ENCODE data around the gene SMARCA2. TPM values are rescaled to one million over a fixed set of nuclear protein-coding genes. Genes with fewer than 3 reads are reported as not detected.
A peak's percentile ranks its signal among the peaks of the same experiment; 100 is the strongest.

The SMARCA2 gene
- total RNA-seq, 1 donor from 2014 or later, result 147 TPM

DNA sequence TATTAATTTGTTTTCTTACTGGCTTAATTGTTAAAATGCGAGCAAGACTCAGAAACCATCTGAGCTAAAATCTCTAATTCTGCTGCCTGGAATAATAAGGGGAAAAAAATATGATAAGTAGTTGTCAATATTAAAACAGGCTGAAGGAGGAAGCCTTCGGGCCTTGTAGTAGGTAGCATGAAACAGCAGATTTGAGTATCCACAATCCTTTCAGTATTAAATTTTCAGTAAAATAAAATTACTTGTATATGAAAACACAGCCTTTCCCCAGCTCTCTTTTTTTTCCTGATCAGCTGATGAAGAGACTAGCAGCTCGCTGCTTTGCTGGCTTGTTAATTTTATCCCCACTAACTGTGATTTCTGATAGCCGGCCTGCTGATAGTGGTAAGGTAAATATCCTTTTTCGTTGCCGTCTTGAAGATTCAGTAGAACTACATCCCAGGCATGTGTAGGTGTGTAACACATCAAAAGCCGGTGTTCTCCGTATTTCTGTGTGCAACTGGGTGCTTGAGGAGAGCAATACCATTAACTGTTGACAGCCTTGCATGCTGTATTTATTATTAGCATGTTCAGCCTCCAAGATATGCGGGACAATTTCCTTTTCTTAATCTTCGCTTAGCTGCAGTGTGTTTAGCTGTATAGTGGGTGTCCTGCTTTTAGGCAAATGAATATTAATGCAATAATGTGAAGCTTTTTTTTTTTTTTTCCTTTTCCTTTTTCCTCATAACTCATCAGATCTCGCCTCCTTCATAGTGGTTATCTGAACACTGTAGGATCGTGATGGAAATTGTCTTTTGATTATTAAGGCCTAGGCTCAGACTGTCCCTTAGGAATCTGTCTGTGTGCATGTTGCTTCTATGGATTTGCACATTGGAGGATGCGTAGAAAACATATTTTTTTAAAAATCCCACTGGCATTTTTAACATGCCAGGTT is 144.6 kb downstream of the SMARCA2 start:
- H3K36me3 ChIP-seq, result peaks cover 16% of the 10 kb centered on the region
- no peaks in the 10 kb centered on the region for H3K9me3 ChIP-seq
- peaks cover 36% of the 10 kb centered on the region for H3K4me1 ChIP-seq
- no peak for TF ChIP-seq CTCF (IDR thresholded peaks at IDR 0.05)
- no peak for DNase-seq
- H3K4me3 ChIP-seq, result peak overlapping the region; percentile 56
- intact Hi-C loops (cut with DNase I), result no loop called here
- H3K27ac ChIP-seq, result peak overlapping the region; percentile 77
- ATAC-seq, result peak in 1 of 2 donors; percentile 21
- no peaks in the 10 kb centered on the region for H3K27me3 ChIP-seq (ENCODE audit: low read depth)

- H3K4me1 ChIP-seq, result peaks cover 32% of the 10 kb centered on the region
- ATAC-seq, result no peak
Observed at GRCh38 chr9:2161661-2162060, 146.5 kb downstream of the SMARCA2 start.

DNA sequence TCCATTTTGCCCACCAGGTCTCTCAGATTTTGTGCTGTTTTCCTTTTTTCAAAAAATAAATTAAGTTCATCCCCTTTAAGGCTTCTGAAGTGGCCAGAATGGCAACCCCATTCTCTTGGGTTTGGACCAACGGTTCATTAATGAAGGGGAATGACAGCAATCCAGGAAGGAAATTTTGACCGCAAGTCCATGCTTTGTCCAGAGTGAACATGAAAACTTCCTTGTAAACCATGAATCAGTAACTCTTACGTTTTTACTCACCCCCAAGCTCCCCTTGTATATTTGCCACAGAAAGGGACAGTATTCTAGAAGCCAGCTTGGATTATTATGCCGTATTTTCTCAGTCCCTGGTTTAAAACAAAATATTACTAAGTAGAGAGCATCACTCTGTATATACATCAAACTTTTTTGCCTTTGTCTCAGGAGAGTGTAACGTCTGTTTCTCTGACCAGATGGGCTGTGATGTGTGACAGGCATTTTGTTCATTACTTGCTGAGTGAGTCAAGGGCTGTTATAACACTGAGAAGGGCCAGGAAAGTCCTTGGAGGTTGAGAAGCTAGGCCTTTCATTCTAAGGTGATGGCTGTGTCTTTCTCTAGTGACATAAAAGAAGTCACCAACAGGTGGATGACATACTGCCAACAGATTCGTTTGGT is 148.2 kb downstream of the SMARCA2 start:
- ATAC-seq (no peak), DNase-seq (no peak)
- peaks cover 27% of the 10 kb centered on the region for H3K36me3 ChIP-seq
- intact Hi-C loops (cut with DNase I), result no loop called here
- no peaks in the 10 kb centered on the region for H3K9me3 ChIP-seq
- H3K4me3 ChIP-seq, result no peak overlapping the region
- no peaks in the 10 kb centered on the region for H3K27me3 ChIP-seq (ENCODE audit: low read depth)
- no peak overlapping the region for H3K27ac ChIP-seq
- no peak for TF ChIP-seq CTCF (IDR thresholded peaks at IDR 0.05)
- H3K4me1 ChIP-seq, result peaks cover 20% of the 10 kb centered on the region

More at GRCh38 chr9:2161661-2162060, 146.5 kb downstream of the SMARCA2 start:
- no peak for TF ChIP-seq CTCF (IDR thresholded peaks at IDR 0.05)
- Histone ChIP-seq H3K27me3 (ENCODE audit: low read depth) (no peaks in the 10 kb centered on the region), H3K27ac (no peak overlapping the region), H3K36me3 (peaks cover 16% of the 10 kb centered on the region), H3K4me3 (no peak overlapping the region), H3K9me3 (no peaks in the 10 kb centered on the region)
- no peak for DNase-seq
- intact Hi-C loops (cut with DNase I), result no loop called here

- Histone ChIP-seq H3K4me1 (peaks cover 20% of the 10 kb centered on the region), H3K27me3 (ENCODE audit: low read depth) (no peaks in the 10 kb centered on the region), H3K36me3 (peaks cover 36% of the 10 kb centered on the region), H3K9me3 (no peaks in the 10 kb centered on the region), H3K4me3 (no peak overlapping the region), H3K27ac (no peak overlapping the region)
- ATAC-seq (no peak), DNase-seq (no peak)
- intact Hi-C loops (cut with DNase I), result no loop called here
- TF ChIP-seq CTCF (IDR thresholded peaks at IDR 0.05), result no peak
Observed at GRCh38 chr9:2164268-2164667, 149.1 kb downstream of the SMARCA2 start.

DNA sequence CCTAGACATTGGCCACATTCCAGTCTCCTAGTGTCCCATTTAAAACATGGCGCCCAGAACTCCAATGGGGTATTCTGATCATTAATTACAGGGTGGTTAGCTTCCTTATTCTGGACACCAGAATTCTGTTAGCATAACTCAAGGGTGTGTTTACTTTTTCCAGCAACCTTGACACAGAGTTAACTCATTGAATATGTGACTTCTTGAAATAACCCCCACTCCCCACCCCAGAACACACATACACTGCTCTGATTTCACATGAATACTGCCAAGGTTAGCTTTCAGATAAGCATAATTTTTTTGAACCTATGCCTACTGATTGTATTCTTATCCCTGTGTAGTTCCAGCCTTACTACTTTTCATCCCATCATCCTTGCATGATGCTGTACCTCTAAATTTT is 151.1 kb downstream of the SMARCA2 start:
- peaks cover 53% of the 10 kb centered on the region for H3K36me3 ChIP-seq
- no peak for ATAC-seq
- no peak overlapping the region for H3K4me3 ChIP-seq
- intact Hi-C loops (cut with DNase I), result no loop called here
- H3K9me3 ChIP-seq, result no peaks in the 10 kb centered on the region
- no peak overlapping the region for H3K27ac ChIP-seq
- H3K4me1 ChIP-seq, result peaks cover under 1% of the 10 kb centered on the region
- no peak for TF ChIP-seq CTCF (IDR thresholded peaks at IDR 0.05)
- no peaks in the 10 kb centered on the region for H3K27me3 ChIP-seq (ENCODE audit: low read depth)
- DNase-seq, result no peak

Data from lower lobe of right lung (tissue), 2 donors.